IPS-18c (cell line): ENCODE measurements around the gene KAZALD1.

Experiments
- H3K4me3 ChIP-seq: 2 replicates; pipeline ENCODE4 v1.7.0; 2013; ENCODE audit warnings: low read depth, mild to moderate bottlenecking, low read length, moderate library complexity; ENCODE audit not compliant: insufficient read depth
- H3K9me3 ChIP-seq: one replicate; pipeline ENCODE4 v1.6.1; 2013; ENCODE audit warnings: mild to moderate bottlenecking, low read length, moderate library complexity; ENCODE audit not compliant: control insufficient read depth, insufficient read depth

Gene KAZALD1

GRCh38 chr10:101060951-101061623, 702 bp upstream of the KAZALD1 start:
- peak overlapping the region; percentile 87 for H3K4me3 ChIP-seq
- peaks cover 3% of the 10 kb centered on the region for H3K9me3 ChIP-seq

- H3K4me3 ChIP-seq, result peak overlapping the region; percentile 39; the same call in 1 of the 2 replicates
- peaks cover 3% of the 10 kb centered on the region for H3K9me3 ChIP-seq
These were observed 652 bp downstream of the KAZALD1 start for GRCh38 chr10:101062232-101063049.

DNA sequence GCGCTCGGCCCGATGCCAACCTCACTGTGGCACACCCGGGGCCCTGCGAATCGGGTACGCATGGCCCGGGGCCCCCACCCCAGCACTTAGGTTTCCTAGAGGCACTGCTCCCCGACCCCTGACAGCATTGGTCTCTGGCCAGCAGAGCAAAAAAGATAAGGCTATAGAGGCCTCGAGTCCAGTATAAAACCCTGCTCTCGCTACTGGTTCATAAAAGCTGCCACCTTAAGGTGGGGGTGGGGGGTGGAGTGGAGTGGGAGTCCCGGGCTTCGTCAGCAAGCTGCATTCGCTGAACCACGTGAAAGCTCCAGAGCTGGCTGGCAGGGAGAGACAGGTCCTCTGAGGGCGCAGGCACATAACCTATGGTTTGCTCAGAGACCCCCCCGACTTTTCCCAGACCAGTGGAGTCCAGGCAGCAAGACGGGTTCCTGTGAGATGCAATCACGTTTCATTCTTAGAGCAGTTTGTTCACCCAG, 1.3 kb downstream of the KAZALD1 start:
- peak overlapping the region; percentile 24; the same call in 1 of the 2 replicates for H3K4me3 ChIP-seq

DNA sequence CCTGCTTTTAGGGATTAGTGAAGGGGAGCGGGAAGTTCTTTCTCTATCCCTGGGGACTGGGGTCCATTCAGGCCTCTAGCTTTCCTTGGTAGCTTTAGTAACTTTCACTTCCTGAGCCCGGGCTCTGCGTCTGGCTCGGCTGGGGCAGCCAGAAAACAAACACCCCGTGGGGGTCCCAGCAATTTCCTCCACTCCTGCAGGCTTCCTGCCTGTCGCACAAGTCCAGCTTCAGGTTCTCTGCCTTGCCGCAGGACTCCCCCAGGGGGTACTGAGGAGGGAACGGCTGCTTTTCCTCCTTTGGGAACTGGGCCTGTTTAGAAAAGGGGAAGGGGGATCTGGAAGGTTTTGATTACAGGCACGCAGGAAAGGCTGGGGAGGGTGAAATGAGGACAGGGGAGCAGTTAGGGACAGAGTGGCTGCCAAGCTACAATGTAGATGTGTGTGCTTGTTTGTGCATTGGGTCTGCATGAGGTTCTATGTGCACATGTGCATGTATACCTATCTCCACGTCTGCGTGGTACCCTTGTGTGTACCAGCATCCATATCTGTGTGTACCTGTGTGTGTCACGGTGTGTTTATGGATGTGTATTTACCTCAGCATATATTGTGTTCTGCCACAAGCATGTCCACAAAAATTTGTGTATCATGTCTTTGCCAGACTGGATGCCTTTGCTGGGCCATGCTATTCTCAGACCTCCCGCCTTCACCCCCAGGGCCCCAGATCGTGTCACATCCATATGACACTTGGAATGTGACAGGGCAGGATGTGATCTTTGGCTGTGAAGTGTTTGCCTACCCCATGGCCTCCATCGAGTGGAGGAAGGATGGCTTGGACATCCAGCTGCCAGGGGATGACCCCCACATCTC, 2.0 kb downstream of the KAZALD1 start:
- no peak overlapping the region for H3K4me3 ChIP-seq
- H3K9me3 ChIP-seq, result peaks cover 3% of the 10 kb centered on the region

More for the DNA sequence above, 1.3 kb downstream of the KAZALD1 start:
- H3K9me3 ChIP-seq, result peaks cover 3% of the 10 kb centered on the region

GRCh38 chr10:101064415-101065030, 2.7 kb downstream of the KAZALD1 start:
- Histone ChIP-seq H3K4me3 (no peak overlapping the region), H3K9me3 (peaks cover 3% of the 10 kb centered on the region)

- H3K9me3 ChIP-seq, result peaks cover 3% of the 10 kb centered on the region
- 0 out of 2 replicates have a peak overlapping the region, but pooled peaks have one; percentile 50 for H3K4me3 ChIP-seq
These were observed 3.8 kb downstream of the KAZALD1 start for GRCh38 chr10:101065481-101066145.

DNA sequence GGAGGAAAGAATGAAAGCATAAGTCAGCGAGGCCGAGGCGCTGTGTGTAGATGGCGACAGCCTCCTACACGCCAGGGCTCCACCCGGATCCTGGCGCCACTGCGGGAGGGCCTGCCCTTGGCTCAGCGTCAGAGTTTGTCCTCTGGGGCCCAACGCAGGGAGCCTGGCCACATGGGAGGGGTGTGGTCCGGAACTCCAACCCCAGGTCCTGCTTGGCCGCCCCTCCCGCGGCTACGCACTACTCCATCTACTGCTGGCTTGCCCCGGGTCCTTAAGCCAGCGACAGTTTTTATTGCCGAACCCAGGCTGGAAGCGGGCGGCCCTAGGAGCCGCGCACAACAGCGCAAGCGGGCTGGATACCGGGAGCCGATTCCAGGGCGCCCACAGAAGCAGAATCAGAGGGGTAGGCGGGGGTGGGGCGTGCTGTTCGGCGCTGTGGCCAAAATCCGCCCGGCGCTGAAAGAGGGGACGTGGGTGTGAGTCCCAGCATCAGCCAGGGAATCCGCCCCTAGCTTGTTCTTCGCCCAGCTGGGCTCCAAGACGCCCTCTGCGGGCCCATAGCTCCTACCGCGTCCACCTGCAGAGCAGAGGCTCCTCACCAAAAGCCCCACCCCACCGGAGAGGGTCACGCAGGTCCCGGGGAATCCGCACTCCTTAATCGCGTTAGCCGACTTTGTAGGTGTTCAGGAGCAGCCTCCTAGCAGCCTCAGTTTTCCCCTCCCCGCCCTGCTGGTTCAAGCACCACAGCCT, 4.5 kb downstream of the KAZALD1 start:
- H3K9me3 ChIP-seq, result peaks cover 1% of the 10 kb centered on the region

DNA sequence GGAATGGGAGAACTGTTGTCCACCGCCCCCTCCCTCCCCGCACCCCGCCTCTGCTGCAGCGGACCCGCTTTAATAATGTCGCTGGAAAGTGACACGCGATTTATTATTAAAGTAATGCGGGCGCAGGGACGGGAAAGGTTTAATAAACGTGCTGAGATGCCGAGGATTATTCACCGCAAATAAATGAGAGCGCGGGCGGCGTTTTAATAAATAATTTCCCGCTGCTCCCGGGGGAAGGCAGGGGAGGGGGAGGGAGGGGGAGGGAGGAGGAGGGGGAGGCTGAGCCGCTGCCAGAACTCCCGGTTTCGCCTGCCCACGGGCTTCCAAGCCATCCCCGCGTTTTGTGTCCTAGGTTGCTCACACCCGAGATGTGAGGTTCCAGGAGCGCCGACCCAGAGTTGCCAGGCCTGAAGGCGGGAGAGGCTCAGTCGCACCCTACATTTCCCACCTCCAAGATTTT, 5.1 kb downstream of the KAZALD1 start:
- H3K9me3 ChIP-seq, result no peaks in the 10 kb centered on the region

More for the DNA sequence above, 4.5 kb downstream of the KAZALD1 start:
- H3K4me3 ChIP-seq, result peak overlapping the region; percentile 50

DNA sequence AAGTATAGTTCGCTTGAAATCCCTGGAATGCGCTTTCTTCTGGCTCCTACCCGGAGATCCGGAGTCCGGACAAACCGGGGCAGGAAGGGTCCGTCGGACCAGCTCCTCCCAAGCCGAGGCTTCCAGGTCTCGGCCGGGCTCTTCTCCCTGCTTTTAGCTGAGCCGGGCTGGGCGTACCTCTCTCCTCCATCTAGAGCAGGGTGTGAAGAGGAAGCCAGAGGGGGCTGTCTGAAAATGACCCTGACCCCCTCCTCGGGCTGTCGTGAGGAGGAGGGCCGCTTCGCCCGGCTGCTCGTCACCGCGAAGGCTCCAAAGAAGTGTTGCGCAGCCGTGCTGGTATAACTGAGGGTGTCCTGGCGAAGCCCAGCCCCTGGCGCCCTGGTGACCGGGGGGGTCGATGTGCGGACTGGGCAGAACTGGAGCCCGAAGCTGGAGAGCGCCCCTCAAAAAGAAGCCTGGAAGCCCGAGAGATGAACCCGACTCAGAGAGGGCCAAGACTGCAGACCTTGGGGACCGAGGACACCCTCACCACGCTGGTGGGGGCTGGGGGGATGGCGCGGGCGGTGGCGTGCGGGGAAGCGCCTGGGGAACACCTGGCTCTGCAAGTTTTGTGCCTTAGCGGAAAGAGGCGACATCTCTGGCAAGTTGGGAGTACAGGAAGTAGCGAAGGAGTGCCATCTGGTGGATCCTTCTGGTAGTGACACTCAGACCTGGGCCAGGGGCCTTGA, 5.7 kb downstream of the KAZALD1 start:
- peak overlapping the region; percentile 63 for H3K4me3 ChIP-seq

More for the DNA sequence above, 5.1 kb downstream of the KAZALD1 start:
- peak overlapping the region; percentile 63 for H3K4me3 ChIP-seq

GRCh38 chr10:101069441-101069840, 7.7 kb downstream of the KAZALD1 start:
- H3K9me3 ChIP-seq, result no peaks in the 10 kb centered on the region
- H3K4me3 ChIP-seq, result no peak overlapping the region

More for the DNA sequence above, 5.7 kb downstream of the KAZALD1 start:
- no peaks in the 10 kb centered on the region for H3K9me3 ChIP-seq

- no peak overlapping the region for H3K4me3 ChIP-seq
- H3K9me3 ChIP-seq, result no peaks in the 10 kb centered on the region
These were observed 8.3 kb downstream of the KAZALD1 start for GRCh38 chr10:101070098-101070497.

- Histone ChIP-seq H3K4me3 (no peak overlapping the region), H3K9me3 (no peaks in the 10 kb centered on the region)
These were observed 9.6 kb downstream of the KAZALD1 start for GRCh38 chr10:101071267-101071884.

DNA sequence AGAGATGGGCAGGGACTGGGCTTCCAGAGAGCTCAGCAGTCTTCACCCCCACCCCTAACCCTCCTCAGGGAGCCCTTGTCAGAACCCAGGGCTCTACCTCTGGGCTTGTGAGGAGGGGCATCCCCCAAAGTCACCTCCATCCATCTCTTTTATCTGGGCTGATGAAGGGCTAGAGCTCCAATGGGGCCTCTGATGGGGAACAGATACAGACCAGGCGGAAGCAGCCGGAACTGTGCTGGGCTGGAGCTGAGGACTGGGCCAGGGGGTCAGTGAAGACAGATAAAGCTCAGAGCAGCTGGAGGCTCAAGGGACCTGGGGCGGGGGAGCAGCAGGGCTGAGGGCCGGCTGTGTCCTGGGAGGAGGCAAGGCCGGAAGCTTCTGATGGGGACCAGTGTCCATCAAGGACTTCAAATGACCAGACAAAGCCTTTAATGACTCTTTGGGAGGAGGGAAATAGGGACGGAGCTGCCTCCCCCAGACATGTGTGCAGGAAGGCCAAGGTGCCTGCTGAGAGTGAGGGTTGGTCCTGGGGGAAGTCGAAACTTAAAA, 10.2 kb downstream of the KAZALD1 start:
- no peaks in the 10 kb centered on the region for H3K9me3 ChIP-seq
- H3K4me3 ChIP-seq, result no peak overlapping the region

DNA sequence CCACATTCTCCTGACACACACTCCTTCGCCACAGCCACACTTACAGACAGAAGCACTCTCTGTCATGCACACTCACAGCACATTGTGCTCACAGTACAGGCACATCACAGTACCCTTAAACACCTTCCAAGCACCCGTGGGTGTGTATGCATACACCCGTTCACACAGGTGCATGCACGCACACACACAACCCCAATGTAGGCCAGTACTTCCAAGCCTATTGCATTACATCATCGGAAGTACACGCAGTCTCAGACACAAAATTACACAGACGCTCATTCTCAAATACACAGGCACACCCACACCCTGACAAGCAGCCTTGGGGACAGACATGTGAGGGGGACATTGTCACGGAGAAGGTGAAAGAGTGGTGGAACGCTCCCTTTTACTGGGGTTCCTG, 11.1 kb downstream of the KAZALD1 start:
- Histone ChIP-seq H3K9me3 (no peaks in the 10 kb centered on the region), H3K4me3 (no peak overlapping the region)
